Astrocyte of the cerebellum (primary cell): ENCODE measurements around the gene CFAP210.

ENCODE experiments used
- DNase-seq: peaks from one replicate; pipeline ENCODE4 v3.0.0-alpha.2; 2011; ENCODE audit warnings: low read depth
- H3K4me3 ChIP-seq: 2 replicates; pipeline ENCODE4 v1.5.1; 2011; ENCODE audit warnings: mild to moderate bottlenecking, low read depth, low read length, moderate library complexity
- CTCF ChIP-seq: IDR thresholded peaks from 2 replicates; pipeline ENCODE4 v1.5.1; 2012; ENCODE audit warnings: low read length, low read depth, moderate library complexity, mild to moderate bottlenecking; ENCODE audit errors: missing control alignments
- in situ Hi-C: cut with HindIII; loops from 2 replicates; pipeline ENCODE4 v1.10.0; 2017; ENCODE audit warnings: low sequenced_read_pairs

CFAP210 gene

GRCh38 chr2:169713331-169713730, 19.1 kb upstream of the CFAP210 start:
- in situ Hi-C loops, result no loop called here
- TF ChIP-seq CTCF, result no peak
- no peak overlapping the region for H3K4me3 ChIP-seq
- DNase-seq, result no peak

GRCh38 chr2:169712791-169713227, 18.6 kb upstream of the CFAP210 start:
- no peak overlapping the region for H3K4me3 ChIP-seq
- TF ChIP-seq CTCF, result no peak
- no peak for DNase-seq
- in situ Hi-C loops, result no loop called here

- no peak overlapping the region for H3K4me3 ChIP-seq
- no peak for TF ChIP-seq CTCF
- DNase-seq, result no peak
- in situ Hi-C loops, result no loop called here
Observed at GRCh38 chr2:169711751-169712509, 17.7 kb upstream of the CFAP210 start.

GRCh38 chr2:169709981-169710380, 15.8 kb upstream of the CFAP210 start:
- no peak overlapping the region for H3K4me3 ChIP-seq
- in situ Hi-C loops, result no loop called here
- no peak for DNase-seq
- TF ChIP-seq CTCF, result no peak

- H3K4me3 ChIP-seq, result no peak overlapping the region
- in situ Hi-C loops, result no loop called here
- TF ChIP-seq CTCF, result no peak
- no peak for DNase-seq
Observed at GRCh38 chr2:169709331-169709730, 15.1 kb upstream of the CFAP210 start.

- no peak for TF ChIP-seq CTCF
- in situ Hi-C loops, result no loop called here
- H3K4me3 ChIP-seq, result no peak overlapping the region
- DNase-seq, result no peak
Observed at GRCh38 chr2:169707626-169708025, 13.4 kb upstream of the CFAP210 start.

- no peak for TF ChIP-seq CTCF
- in situ Hi-C loops, result no loop called here
- no peak overlapping the region for H3K4me3 ChIP-seq
- DNase-seq, result peak; percentile 27
Observed at GRCh38 chr2:169705927-169706326, 11.7 kb upstream of the CFAP210 start.
